ENCODE results near the gene RSRC1.
"Not testable (repeated sequence)": the region's sequence is repeated elsewhere in the genome, so short reads cannot be mapped to it uniquely, and the experiment has no call there.

RSRC1 gene

DNA sequence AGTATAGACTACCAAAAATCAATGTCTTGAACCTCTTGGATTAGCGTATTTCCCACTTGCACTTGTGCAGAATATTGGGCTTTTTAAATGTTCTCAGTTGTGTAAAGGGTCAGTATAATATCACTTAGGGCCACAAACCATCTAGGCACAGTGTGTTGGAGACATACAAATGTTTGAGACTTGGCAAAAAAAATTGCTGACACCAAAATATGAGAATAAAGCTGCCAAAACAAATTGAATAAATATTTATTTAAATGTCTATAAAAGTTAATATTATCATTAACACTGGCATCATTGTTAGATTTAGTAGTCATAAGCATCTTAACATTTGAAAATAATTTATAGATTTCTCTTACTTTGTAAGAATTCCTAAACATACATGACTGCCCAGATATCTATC lies 430.2 kb downstream of the RSRC1 start:
- no peak for DNase-seq

DNA sequence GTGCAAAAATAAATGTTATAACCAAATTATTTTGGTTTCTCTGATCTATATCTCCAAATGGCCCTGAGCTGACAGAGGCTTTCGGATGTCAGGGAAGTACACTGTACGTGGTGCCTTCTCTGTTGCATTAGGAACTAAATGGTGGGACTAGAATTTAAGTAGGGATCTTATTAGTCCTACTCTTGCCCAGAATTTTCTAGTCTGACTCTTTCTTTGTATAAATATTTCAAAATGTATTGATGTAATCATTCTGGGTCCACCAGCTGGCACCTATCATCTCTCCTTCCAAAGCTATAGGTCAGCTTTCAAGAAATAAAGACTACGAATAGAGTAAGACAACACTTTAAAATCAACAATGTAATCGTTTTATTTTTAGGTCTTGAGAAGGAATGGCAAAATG lies 438.8 kb downstream of the RSRC1 start:
- DNase-seq = no peak

DNA sequence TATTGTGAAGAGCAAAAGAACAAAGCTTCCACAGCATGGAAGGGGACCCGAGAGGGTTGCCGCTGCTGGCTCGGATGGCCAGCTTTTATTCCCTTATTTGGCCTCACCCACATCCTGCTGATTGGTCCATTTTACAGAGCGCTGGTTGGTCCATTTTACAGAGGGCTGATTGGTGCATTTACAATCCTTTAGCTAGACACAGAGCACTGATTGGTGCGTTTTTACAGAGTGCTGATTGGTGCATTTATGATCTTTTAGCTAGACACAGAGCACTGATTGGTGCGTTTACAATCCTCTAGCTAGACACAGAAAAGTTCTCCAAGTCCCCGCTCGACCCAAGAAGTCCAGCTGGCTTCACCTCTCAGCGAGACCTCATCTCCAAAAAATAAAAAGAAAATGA lies 440.0 kb downstream of the RSRC1 start:
- not testable (repeated sequence) for DNase-seq

DNA sequence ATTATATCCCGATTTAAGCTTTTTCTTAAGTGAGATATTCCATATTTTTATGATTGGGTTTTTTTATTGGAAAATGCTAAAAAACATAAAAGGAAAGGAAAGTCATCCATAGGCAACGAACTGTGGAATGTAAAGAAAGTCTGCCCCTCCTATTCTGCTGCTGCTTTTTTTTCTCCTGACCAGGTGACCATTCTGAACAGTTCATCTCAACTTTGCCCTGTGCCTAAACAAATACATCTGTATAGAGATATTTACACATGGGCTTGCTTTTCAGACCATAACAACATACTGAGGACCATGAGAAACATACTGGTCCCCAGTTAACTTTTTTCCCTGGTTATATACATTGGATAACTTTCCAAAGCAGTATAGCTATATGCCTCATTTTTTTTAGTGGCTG lies 442.2 kb downstream of the RSRC1 start:
- no peak for DNase-seq

DNA sequence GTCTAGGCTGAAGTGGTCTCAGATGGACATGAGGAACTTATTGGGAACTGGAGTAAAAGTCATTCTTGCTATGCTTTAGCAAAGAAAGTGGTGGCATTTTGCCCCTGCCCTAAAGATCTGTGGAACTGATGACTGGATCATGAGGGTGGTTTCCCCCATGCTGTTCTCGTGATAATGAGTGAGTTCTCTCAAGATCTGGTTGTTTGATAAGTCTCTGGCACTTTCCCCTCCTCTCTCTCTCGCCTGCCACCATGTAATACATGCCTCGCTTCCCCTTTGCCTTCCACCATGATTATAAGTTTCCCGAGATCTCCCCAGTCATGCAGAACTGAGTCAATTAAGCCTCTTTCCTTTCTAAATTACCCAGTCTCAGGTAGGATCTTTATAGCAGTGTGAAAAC lies 449.6 kb downstream of the RSRC1 start:
- DNase-seq = no peak

DNA sequence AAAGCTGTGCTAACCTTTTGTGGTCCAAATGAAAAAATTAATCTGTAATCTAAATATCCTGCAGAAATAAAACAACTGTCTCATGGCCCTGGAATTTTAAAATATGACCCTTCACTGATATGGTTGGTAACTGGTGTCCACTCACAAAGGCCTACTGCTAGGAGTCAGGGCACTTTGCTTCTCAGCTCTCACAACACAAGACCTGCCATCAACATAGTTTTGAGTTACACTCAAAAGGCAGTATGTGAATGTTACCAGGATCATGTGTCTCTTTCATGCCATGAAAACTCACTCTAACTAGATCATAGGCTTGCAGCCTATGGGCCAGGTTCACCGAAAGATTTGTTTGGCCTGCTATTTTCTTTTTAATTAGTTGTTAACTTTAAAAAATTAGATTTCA lies 451.1 kb downstream of the RSRC1 start:
- DNase-seq = no peak

DNA sequence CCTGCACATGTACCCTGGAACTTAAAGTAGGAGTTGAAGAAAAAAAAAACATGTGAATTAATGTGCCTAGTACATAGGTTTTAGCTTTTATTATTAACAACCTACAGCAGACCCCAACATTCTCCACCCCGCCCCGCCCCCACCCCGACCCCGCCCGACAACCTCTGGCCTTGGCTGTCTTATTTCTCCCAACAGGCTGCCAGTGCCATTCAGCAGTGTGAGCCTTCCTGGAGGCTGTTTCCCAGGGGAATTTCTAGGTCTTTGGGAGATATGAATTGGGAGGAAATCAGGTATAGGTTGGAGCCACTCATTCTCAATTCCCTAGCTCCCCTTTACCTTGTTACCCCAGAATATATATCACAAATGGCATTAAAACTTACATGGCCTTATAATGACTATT lies 452.8 kb downstream of the RSRC1 start:
- DNase-seq = no peak

DNA sequence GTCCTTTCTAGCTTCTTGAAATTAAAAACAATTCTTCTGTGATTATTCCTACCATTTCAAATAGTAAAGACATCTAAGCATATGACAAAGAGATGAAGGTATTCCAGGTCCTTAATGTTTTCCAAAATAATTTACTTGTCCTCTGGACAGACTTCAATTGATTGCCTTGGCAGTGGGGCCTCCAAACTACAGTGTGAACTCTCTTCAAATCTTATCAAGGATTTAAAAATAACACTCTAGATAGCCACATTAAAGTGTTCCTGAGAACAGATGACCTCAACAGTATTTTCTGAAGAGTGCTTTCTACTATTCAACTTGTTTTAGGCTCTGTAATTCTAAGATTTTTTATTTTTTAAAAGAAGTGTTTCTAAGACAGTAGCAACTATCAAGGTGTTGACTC lies 453.2 kb downstream of the RSRC1 start:
- DNase-seq = no peak

DNA sequence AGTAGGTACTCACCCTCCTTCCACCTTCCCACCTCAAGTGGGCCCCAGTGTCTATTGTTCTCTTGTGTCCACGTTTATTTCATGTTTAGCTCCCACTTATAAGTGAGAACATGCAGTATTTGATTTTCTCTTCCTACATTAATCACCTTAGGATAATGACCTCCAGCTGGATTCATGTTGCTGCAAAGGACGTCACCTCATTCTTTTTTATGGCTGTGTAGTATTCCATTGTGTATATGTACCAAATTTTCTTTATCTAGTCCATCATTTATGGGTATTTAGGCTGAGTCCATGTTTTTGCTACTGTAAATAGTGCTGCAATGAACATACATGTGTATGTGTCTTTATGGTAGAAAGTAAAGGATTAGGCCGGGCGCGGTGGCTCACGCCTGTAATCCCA lies 455.2 kb downstream of the RSRC1 start:
- no peak for DNase-seq

DNA sequence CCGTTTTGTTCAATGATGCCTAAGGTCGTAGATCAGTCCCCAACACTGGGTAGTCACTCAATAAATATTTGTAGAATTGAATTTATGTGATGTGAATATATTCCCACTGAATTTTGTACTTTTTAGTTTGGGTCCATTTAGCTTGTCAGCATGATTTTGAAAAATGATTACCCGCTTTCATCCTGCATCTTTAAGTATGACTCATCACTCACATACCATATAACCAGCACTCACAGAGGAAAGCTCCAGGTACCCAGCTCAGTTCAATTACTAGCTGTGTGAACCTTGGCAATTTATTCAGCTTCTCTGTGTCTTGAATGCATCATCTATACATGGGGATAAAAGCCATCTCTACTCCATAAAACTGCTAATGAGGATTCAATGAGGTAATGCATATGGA lies 458.9 kb downstream of the RSRC1 start:
- peak; percentile 28 for DNase-seq

DNA sequence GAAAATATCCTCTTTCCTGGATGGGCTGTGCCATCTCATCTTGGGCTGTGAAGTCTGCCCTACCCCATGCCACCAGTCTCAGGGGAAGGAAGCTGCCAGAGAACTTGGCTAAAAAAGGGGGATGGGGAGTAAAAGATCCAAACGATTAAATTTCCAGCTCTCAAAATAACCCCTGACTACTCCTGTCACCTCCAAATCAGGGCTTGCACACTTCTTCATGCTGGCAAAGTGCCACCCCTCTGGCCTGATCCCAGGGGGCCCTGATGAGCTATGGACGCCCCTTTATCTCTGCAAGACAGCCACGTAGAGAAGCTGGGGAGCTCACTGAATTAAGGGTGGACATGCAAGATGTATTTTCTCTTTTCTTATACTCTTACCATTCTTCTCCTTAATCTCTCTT lies 459.9 kb downstream of the RSRC1 start:
- no peak for DNase-seq

DNA sequence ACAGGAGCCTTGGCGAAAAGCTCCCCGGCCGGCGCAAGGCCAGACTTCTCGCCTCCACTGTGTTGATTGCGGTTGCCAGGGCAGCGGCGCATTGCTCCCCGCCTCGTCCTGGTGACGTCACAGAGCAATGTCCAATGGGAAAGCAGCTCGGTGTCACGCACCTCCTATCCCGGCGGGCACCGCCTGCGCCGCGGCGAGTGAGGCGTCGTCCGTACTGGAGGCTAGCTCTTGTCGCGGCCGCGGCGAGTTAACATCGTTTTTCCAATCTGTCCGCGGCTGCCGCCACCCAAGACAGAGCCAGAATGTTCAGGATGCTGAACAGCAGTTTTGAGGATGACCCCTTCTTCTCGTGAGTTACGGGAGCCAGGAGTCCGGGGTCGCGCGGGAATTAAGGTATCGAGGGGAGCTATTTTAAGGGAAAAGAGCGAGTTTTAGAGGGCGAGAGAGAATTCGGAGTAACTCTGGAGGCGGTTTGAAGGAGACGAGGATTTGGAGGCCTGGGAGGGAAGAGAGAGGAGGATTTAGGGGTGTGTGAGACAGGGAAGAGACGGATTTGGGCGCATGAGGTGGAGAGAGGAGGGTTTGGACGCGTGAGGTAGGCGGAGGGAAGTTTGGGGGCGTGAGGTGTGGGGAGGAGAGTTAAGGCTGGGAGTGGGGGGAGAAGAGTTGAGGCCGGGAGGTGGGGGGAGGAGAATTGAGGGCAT lies 461.3 kb downstream of the RSRC1 start, which contains the start of gene MLF1:
Gene MLF1 (plus strand): TSS at position 196 of the 704 bp plus-strand sequence. CDS start 107 bp downstream, at position 303.
- peak; percentile 95 for DNase-seq

DNA sequence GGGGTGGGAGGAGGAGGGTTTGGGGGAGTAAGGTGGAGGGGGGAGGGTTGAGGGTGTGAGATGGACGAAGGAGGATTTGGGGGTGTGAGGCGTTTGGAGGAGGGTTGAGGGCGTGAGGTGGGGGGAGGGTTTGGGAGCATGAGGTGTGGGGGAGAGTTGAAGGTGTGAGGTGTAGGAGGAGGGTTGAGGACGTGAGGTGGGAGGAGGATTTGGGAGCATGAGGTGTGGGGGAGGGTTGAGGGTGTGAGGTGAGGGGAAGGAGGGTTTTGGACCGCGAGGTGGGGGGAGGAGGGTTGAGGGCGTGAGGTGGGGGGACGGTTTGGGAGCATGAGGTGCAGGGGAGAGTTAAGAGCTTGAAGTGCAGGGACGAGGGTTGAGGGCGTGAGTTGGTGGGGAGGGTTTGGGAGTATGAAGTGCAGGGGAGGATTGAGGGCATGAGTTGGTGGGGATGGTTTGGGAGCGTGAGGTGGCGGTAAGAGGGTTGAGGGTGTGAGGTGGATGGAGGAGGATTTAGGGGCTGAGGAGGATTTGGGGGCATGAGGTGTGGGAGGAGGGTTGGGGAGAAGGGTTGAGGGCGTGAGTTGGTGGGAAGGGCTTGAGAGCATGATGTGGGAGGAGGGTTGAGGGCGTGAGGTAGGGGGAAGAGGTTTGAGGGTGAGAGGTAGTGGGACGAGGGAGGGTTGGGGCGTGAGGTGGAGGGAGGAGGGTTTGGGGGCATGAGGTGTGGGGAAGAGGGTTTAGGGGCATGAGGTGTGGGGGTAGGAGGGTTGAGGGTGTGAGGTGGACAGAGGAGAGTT lies 462.3 kb downstream of the RSRC1 start:
- DNase-seq = no peak

DNA sequence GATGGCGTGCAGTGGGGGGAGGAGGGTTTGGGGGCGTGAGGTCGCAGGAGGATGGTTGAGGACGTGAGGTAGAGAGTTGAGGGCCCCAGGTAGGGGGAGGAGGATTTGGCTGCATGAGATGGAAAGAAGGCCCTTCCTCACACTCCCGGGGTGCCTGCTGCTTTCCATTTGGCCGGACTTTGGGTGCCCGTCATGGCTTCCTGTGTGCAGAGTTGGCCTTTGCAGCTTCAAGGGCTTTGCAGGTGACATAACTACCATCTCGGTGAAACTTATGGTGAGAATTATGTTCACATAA lies 462.8 kb downstream of the RSRC1 start:
- DNase-seq = no peak

DNA sequence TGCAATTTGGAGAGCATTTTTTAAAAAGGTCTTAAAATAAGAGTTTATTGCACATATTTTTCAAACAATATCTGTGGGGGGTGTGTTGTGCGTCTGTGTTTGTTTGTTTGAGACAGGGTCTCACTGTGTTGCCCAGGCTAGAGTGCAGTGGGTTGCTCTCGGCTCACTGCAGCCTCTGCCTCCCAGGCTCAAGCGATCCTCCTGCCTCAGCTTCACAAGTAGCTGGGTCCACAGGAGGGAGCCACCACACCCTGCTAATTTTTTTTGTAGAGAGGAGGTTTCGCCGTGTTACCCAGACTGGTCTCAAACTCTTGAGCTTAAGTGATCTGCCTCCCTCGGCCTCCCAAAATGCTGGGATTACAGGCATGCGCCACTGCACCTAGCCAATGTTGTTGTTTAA lies 463.8 kb downstream of the RSRC1 start:
- DNase-seq = no peak

DNA sequence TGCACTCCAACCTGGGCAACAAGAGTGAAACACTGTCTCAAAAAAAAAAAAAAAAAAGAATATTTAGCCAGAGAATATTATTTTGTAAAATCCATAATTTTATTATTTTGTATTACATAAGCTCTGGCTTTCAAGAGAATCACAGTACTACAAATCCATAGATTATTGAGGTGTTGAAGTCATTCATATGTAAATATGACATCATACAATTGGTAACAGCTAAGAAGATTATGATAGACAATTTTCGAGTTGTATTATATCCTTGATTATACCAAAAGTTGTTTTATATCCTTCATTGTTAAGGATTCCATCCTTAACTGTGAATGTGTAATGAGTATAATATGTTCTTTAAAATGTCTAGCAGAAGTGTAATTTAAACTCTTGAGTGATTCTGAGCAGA lies 464.8 kb downstream of the RSRC1 start:
- DNase-seq = no peak

DNA sequence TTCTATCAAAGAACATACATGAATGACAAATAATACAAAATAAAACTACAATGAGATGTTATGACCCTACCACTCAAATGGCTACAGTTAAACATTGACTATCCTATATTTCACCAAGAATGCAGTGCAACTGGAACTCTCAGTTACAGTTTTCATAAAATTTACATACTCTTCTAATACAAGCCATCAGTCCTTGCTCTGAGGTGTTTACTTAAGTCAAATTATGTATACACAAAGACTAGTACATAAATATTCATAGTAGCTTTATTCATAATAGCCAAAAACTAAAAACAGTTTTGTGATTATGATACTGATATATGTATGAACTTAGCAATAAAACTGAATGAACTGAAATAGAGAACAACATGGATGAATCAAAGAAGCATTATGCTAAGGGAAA lies 480.3 kb downstream of the RSRC1 start:
- no peak for DNase-seq
